Fibroblast of the aortic adventitia (primary cell): ENCODE results near the gene ADISSP. TPM values are rescaled to one million over a fixed set of nuclear protein-coding genes. Genes with fewer than 3 reads are reported as not detected.
A peak's percentile ranks its signal among the peaks of the same experiment; 100 is the strongest.

Experiments used
- DNase-seq: peaks from one replicate; pipeline ENCODE4 v3.0.0-alpha.2; 2010; ENCODE audit warnings: low read depth
- H3K4me3 ChIP-seq: 2 replicates; pipeline ENCODE4 v1.5.1; 2011; ENCODE audit warnings: low read depth, mild to moderate bottlenecking, control low read depth, low read length, moderate library complexity
- total RNA-seq: library from RNA; depleted of rRNA; stranded (reverse); fragments of >200 nt; gene quantifications from 2 replicates; pipeline ENCODE4 v1.2.3, GENCODE V29; 2012; ENCODE audit warnings: low replicate concordance
- TF ChIP-seq, protein P1 (sequence below): IDR thresholded peaks from 2 replicates; pipeline ENCODE4 v1.5.1; 2011; ENCODE audit warnings: mild to moderate bottlenecking, low read length, control low read depth, inconsistent platforms; ENCODE audit not compliant: insufficient read depth

ADISSP gene
- total RNA-seq, 1 donor = 28.4 TPM

- H3K4me3 ChIP-seq = peak overlapping the region; percentile 96
- TF ChIP-seq, protein P1, sequence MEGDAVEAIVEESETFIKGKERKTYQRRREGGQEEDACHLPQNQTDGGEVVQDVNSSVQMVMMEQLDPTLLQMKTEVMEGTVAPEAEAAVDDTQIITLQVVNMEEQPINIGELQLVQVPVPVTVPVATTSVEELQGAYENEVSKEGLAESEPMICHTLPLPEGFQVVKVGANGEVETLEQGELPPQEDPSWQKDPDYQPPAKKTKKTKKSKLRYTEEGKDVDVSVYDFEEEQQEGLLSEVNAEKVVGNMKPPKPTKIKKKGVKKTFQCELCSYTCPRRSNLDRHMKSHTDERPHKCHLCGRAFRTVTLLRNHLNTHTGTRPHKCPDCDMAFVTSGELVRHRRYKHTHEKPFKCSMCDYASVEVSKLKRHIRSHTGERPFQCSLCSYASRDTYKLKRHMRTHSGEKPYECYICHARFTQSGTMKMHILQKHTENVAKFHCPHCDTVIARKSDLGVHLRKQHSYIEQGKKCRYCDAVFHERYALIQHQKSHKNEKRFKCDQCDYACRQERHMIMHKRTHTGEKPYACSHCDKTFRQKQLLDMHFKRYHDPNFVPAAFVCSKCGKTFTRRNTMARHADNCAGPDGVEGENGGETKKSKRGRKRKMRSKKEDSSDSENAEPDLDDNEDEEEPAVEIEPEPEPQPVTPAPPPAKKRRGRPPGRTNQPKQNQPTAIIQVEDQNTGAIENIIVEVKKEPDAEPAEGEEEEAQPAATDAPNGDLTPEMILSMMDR = no peak
- no peak for DNase-seq
Observed at GRCh38 chr20:3798908-3799248, 31.3 kb upstream of the ADISSP start.

DNA sequence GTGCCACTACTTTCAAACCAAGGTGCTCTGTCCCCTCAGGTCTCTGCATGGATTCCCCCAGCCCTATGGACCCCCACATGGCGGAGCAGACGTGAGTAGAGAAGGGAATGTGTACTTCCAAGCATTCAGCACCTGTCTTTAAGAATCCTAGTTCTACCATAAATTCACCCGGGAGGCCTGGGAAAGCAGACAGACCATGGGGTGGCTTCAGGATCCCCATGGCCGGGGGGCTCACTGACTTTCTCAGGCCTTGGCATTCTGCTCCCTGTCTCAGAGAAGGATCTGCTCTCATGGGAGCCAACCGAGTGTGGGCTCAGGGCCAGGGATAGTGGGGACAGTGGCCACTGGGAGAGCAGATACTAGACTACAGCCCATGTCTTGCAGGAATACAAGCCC, 30.8 kb upstream of the ADISSP start:
- H3K4me3 ChIP-seq = peak overlapping the region; percentile 96
- TF ChIP-seq, protein P1 = no peak
- no peak for DNase-seq

DNA sequence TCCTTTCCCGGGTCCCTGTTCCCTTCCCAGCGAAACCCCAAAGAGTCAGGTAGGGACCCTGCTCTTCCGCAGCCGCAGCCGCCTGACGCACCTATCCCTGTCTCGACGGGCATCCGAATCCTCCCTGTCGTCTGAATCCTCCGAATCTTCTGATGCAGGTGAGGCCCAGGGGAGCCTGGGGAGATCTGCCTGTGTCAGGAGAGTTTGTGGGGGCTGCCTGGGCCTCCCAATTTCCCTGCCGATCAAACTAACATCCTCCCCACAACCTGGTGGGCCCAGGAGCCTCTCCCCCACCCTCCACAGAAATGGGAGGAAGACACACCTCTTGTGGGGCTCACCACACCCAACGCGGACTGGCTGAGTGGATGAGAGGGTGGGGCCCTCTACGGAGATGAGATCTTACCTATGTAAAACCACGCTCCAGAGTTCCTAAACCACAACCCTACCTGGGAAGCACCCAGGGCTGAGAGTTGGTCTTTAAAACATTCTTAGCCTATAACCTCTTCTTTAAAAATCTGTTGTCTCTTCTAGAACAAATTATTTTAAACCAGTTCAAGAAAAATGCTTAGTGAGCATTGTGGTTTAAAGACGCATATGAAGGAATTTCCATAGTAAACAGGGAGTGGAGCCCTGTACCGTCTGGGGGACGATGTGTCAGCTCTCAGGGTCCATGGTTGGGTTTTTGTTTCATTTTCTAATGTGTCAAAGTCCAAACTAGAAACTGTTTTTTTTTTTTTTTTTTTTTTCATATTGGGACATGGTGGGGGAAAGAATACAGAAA, 30.2 kb upstream of the ADISSP start:
- H3K4me3 ChIP-seq = peak overlapping the region; percentile 96
- DNase-seq = no peak
- TF ChIP-seq, protein P1 = no peak

- TF ChIP-seq, protein P1 = no peak
- H3K4me3 ChIP-seq = peak overlapping the region; percentile 96
- DNase-seq = no peak
Observed at GRCh38 chr20:3797226-3797545, 29.6 kb upstream of the ADISSP start.

DNA sequence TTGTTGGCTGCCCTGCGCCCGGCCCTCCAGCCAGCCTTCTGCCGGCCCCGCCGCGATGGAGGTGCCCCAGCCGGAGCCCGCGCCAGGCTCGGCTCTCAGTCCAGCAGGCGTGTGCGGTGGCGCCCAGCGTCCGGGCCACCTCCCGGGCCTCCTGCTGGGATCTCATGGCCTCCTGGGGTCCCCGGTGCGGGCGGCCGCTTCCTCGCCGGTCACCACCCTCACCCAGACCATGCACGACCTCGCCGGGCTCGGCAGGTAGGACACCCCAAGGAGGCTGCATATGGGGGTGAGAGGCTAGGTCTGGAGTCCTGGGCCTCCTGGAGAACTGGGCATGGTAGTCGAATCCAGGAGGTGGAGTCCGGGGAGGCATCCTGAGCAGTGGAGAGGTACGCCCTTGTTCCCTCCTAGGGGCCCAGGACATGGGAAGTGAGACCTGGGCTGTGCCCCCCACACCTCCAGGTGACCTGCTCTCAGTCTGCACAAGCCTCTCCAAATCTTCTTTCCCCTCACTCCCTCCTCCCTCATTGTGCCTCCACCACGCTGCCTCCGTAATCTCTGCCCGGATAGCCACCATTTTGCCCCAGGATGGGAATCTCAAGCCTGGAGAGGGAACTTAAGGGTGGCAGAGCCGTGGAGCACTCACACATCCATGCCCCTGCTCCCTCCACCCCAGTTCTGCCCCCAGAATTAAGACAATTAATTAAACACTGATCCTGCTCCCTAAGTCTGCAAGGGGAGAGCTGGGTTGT, 29.1 kb upstream of the ADISSP start:
- peak overlapping the region; percentile 96 for H3K4me3 ChIP-seq
- DNase-seq = no peak
- TF ChIP-seq, protein P1 = no peak

- TF ChIP-seq, protein P1 = peak; percentile 63
- peak within 1 kb of the TSS; percentile 96 for H3K4me3 ChIP-seq
- DNase-seq = peak; percentile 95
Observed at GRCh38 chr20:3795511-3796468, 28.2 kb upstream of the ADISSP start, which contains the start of gene CDC25B. CDC25B (plus strand) TSS chr20:3796310; CDS start chr20:3796532, 222 bp downstream.
